NCI-H510A (cell line): ENCODE results near the gene PHOSPHO1.

Source experiments
- DNase-seq: peaks from one replicate; lab custom pipeline; 2025; lab: John Stamatoyannopoulos, UW

The PHOSPHO1 gene

DNA sequence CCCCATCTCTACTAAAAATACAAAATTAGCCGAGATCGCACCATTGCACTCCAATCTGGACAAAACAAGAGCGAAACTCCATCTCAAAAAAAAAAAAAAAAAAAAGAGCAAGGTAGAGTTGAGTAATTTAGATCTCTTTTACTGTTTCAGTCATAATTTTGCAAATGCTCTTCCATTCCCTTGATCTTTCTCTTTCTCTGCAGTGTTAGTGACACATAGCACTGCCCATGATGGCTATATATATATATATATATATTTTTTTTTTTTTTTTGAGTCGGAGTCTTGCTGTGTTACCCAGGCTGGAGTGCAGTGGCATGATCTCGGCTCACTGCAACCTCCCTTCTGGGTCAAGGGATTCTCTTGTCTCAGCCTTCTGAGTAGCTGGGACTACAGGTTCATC, 12.2 kb upstream of the PHOSPHO1 start:
- DNase-seq, result no peak

DNA sequence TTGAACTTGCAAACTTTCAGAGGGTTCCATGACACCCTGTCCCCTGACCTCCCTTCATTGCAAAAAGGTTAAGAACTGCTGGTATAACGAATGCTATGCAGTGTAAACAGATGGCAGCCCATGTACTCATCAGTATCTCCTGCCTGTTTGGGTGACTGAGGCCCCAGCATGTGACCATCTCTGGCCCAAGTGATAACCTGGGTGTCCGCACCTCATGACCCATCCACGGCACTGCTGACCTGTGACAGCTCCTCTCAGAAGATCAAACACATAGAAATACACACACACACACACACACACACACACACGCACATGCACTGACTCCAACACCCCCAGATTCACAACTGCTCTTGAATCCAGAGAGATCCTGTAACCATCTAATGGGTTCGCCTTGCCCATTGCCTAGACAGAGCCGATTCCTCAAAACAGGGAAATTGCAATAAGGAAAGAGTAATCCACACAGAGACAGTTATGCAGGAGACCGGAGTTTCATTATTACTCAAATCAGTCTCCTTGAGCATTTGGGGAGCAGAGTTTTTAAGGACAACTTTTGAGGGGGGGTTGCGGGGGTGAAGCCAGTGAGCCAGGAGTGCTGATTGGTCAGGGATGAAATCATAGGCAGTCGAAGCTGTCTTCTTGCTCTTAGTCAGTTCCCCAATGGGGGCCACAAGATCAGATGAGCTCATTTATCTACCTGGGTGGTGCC, 11.3 kb upstream of the PHOSPHO1 start:
- no peak for DNase-seq

DNA sequence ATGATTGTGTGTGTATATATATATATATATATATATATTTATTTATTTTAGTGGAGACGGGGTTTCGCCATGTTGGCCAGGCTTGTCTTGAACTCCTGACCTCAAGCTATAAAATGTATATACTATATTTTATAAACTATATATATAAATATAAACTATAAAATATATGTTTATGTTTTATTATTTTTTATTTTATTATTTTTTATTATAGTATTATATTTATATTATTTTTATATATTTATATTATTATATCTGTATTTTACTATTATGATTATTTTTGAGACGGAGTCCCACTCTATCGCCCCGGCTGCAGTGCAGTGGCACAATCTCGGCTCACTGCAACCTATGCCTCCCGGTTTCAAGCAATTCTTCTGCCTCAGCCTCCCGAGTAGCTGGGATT, 10.5 kb upstream of the PHOSPHO1 start:
- no peak for DNase-seq

DNA sequence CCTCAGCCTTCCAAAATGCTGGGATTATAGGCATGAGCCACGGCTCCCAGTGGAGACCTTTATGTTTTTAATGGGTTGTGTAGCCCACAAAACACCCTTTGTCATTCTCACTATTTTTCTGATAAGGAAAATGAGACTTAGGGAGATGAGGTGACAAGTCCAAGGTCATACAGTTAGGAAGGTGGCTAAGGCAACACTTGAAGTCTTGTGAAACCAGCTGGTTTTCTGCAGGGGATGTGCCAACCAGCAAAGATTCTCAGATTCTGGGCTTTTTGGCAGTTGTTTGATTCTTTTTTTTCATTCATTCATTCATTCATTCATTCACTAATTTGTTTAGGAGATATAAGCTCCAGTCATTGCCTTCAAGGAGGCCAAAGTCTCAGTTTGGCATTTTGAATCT, 10.0 kb upstream of the PHOSPHO1 start:
- no peak for DNase-seq

DNA sequence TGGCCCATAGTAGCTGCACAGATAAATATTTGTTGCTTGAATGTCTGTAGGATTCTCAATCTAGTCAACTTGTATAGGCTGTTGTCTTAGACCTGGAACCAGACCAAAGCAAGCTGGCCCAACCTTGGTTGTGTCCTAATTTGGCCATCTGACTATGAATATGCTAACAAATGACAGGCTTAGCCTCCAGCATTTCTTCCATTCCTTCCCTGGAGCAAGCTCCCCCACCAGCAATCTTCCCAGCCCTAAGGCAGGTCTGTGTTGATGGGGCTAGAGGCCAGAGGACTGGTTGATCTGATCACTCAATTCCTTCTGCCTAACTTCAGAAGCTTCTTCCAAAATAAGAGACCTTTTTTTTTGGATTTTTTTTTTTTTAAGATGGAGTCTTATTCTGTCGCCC, 9.4 kb upstream of the PHOSPHO1 start:
- no peak for DNase-seq

DNA sequence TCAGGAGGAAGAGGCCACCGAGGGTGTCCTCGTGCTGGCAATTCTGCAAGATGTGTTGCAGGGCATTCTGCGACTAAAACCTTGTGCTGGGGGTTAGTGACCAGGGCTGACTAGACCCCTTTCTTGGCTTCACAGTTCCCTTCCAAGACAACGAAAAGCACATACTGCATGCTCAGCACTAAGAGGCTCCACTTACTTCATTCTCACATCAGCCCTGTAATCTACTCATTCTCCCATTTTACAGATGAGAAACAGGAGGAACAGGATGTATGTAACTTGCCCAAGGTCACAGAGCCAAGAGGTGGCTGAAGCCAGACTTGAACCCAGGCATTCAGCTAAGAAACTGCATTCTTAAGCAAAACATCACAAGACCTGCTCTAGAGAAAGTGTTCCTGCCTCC, 5.3 kb upstream of the PHOSPHO1 start:
- DNase-seq, result no peak

DNA sequence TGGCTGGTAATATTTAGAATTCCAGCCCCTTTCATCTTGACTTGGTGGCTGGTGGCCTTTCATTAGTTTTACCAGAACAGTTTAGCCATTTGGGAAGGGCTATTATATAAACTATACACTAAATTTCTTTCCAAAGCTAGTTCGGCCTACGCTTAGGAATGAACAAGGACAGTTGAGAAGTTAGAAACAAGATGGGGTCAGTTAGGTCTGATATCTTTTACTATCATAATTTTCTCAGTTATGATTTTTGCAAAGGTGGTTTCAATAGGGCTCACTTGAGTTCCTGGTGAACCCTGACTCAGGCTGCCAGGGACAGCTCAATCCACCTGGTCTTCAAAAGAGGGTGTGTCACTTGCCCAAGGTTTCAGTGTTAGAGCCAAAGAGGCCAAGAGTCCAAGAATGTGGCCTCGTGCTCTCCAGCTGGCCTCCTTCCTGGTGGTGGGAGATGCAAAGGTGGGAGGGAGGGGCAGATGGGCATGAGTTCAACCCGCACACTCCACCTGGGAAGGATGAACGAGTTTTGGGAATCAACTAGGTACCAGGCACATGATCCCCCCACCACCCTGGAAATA, 4.0 kb upstream of the PHOSPHO1 start:
- DNase-seq, result no peak

DNA sequence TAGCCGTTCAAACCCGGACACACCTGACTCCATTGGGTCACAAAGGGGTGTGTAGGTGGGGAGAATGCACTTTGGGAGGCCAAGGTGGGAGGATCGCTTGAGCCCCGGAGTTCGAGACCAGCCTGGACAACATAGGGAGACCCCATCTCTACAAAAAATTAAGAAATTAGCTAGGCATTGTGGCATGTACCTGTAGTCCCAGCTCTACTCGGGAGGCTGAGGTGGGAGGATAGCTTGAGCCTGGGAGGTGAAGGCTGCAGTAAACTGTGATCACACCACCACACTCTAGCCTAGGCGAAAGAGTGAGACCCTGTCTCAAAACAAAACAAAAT, 942 bp upstream of the PHOSPHO1 start:
- DNase-seq, result no peak

DNA sequence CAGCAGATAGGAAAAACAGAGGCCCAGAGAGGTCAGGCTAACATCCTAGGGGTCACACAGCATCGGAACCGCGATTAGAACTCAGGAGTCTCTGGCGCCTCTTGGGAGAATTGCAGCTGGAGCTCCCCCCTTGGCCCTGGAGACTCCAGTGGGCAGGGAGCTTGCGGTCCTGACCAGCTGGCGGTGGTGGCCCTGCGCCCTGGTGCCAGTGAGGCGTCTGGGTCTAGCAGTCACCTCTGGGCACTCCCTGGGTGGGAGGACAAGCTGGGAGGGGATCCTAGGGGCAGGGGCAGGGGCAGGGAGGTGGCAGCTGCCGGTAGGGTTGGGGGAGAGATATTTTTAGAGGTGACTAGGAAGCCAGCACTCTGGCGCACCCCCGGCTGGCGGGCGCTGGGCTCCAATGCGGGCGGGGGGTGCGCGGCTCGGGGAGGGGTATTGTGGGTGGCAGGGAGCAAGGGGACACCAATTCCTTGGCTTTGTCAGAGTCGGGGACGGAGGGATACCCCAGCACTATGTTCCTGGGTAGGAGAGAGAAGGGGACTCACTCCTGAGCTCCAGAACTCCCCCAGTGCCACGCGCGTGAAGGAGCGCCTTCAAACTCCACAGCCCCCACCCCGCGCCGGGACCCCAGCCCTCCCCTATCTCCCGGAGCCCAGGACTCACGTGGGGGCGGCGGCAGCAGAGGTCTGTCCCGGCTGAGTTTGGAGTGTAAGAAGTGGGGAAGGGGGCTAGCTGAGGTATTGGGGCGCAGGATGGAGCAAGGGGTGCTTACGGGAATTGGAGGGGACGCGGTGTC, 584 bp downstream of the PHOSPHO1 start:
- no peak for DNase-seq

DNA sequence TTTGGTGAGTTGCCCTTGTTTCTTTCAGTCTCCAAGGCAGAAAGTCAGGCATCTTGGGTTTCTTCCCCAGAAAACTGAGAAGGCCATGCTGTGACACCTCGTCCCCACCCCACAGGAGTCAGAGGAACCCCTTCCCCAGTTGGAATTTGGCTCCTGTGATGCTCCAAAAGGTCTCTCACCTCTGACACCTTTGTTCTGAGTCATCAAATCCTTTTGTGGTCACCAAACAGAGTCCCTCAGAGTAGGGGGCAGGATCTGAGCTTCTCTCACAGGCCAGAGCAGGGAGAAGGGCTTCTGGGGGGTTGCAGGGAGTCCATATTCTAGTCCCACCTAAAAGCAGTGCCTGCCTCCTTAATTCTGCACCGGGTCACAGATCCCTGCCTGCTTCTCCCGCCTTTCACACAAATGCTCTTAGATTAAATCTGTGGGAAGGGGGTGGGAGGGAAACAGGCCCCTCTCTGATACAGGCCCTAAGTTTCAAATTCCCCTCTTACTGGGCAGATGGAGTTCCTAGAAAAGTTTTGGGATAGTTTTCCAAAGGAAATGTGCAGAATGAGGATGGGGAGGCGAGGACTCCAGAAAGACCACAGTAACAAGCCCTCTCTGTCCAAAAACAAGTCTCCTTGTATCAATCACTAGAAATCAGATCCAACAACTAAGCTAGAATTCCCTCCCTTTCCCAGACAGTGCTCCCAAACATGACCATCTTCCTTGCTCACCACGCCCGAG, 1.3 kb downstream of the PHOSPHO1 start:
- no peak for DNase-seq

DNA sequence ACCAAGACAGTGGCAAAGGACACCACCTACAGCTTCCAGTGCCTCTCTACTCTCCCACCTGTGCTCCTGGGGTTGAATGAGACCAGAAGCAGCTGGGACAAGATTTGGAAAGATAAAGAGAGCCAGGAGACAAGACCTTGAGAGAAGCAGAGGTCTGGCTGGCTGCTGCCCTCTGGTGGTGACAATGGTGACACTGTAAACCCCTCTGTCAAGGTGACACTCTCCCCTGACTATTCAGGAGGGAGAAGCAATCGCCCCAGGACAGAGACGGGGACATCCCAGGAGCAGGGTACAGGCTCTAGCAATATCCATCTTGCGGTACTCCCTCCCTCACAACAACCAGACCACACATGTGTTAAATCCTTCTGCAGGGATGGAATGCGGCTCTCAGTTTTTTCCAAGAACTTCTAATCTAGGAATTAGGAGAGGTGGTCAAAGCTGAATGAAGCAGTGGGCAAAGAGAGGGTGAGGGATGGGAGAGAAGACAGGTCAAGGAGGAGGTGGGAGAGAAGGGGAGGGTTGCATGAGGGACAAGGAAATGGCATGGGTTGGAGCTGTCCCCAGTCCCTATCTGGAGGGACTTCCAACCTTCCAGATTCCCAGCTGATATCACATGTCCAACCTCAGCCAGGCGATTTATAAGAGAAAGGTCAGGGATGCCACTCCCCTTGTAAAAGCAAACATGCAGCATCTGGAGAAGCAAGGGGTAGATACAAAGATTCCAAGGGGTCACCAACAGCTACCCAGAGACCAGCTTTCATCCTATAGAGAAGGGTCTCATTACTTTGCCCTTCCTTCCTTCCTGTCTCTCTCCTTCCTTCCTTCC, 2.9 kb downstream of the PHOSPHO1 start:
- peak; percentile 52 for DNase-seq

DNA sequence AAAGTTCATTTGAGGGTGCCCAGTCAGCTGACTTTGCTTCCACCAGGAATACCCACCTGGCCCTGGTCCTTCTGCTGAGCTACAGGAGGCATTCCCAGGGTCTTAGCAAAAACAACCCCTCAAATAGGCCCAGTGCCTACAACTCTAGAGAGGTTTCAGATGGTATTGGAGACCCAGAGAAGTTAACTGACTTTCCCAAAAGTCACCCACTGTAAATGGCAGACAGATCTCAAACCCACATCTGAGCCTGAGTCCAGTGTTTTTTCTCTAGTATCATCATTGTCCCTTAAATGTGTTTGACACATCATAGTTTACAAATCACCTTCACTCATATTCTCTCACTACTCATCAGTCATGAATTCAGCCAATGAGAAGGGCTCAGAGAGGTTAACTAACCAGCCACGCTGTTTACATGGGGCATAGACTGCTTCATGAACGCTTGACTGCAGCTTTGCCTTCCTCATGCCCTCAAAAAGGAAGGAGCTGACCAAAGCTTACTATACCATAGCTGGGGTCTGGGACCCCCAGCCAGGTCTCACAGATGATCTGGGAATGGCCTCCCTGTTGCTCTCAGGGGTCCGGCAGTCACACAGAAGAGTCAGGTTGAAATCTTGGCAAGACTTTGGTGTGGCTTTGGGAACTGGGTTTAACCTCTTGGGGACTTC, 3.7 kb downstream of the PHOSPHO1 start:
- no peak for DNase-seq

DNA sequence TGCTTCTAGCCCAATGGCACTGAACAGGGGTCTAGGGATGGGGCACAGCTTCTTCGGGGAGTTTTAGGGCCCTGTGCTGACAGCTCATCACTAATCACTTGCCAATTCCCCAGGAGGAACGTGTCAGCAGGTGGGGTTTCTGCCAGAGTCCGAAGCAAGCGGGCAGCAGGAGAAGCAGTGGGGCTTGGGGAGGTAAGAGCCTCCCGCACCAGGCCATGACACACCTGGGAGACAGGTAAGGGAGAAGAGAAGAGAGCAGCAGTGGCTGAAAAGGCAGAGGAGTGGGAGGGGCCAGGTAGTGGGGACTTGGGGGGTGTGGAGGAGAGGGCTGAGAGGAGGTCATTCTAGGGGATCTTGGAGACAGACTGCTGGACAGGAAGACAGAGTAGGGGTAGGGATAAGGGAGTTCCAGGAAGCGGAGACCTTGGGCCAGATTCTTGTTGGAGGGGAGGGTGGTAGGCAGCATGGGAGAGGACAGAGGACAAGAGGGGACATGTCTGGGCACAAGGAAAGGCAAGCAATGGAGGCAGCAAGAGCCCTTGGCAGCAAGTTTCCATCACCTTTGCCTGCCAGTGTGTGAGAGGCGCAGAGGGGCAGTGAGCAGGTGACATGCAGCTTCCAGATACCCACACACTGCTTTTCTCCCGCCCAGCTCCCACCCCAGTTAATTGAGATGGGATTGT, 4.9 kb downstream of the PHOSPHO1 start:
- no peak for DNase-seq

DNA sequence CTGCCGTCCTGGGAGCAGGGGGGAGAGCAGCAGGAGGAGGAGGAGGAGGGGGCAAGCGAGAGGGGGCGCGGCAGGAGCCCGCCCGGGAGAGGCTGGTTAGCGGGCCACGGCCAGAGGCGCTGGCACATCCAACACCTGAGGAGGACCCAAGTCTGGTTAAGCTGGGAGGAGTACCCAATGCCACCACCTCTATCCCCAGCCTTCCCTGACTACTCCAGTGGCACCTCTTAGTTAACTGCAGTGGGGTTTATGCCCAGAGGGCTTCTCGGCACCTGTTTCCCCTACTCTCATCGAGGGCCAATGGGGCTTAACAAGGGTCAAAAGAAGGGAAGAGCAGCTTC, 5.6 kb downstream of the PHOSPHO1 start:
- DNase-seq, result no peak

DNA sequence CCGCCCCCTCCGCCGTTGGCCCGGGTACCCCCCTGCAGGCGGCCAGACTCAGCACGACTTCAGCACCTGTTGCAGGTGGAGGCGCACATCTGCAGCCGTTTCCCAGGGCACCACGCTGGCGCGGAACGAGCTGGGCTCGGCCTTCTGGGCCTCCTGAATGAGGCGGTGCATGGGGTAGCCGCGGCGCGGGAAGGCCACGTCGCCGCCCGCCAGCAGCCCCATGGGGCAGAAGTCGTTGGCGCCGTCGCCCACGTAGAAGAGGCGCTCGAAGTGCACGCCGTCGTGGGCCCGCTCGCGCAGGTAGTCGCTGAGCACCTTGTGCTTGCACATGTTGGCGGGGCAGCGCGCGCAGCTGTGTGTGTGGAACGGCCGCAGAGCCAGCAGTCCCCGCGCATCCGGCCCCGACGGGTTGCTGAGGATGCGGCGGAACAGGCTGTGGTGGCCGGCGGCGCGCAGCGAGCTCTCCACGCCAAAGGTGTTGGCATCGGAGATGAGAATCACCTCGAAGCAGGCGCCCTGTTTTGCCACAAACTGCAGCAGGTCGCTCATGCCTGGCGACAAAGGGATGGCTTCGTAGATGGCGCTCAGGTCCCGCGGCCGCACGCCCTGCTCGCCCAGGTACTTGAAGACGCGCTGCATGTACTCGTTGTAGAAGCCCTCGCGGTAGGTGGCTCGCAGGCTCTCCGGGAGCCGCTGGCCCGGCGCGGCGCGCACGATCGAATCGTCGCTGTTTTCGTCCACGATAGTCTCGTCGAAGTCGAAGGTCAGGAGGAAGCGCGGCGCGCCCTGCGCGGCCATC, 6.2 kb downstream of the PHOSPHO1 start:
- peak; percentile 85 for DNase-seq

DNA sequence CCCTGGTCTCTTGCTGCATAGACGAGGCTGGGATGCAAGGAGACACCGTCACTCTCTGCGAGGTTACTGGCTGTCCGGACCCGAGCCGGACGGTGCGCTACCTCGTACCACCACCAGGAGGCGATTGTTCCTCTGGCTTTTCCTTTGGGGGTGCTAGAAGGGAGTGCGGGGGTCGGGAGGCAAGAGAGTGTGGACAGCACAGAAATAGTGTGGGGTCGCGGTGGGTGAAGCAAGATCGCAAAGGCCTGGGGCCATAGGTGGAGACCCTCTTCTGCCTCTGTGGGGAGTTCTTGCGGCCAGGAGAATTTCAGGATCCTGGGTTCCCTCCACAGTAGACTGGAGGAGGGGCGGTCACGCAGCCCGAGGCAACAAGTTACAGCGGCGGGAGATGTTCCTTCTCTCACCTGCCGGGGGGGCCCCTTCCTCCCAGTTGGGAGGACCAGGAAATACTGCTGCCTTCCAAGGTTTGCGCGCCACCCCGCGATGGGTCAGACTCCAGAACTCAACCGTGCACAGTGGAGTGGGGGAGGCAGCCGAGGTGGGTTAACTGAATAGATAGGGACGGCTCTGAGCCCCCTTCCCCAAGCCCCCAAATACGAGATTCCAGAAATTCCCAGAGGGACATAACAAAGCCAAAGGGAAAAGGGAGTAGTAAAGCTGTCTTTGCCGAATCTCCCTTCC, 6.9 kb downstream of the PHOSPHO1 start:
- peak; percentile 54 for DNase-seq

DNA sequence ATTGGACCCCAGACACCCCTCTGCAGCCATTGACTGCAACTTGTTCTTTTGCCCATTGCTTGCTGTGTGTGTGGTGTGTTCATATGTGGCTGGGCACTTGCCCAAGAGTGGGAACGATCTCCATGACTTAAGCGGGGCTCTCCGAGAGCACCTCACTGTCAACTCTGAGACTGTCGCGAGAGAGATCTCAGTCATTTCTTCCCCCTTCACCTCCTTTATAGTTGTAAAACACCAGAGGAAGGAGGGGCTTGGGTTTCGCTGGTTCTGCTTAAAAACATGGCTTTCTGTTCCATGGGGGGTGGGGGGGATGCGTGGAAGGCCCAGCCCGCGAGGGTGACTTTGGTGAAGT, 7.4 kb downstream of the PHOSPHO1 start:
- DNase-seq, result no peak

DNA sequence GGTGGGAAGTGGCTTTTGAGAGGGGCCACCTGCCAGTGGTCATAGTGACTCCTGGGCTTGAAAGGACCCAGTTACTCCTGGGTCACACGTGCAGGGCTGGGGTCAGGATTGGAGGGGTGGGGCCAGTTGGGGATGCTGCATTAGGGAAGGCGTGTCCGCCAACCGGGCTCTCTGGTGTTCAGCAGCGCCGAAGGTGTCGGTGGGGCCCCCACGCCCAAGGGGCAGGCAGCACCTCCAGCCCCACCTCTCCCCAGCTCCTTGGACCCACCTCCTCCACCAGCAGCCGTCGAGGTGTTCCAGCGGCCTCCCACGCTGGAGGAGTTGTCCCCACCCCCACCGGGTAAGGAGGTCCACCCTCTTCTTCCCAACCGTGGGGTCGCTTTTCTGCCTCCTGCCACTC, 10.6 kb downstream of the PHOSPHO1 start:
- DNase-seq, result no peak
